ENCODE results near the gene CNBP.
"Not testable (repeated sequence)": the region's sequence is repeated elsewhere in the genome, so short reads cannot be mapped to it uniquely, and the experiment has no call there.

The CNBP gene

DNA sequence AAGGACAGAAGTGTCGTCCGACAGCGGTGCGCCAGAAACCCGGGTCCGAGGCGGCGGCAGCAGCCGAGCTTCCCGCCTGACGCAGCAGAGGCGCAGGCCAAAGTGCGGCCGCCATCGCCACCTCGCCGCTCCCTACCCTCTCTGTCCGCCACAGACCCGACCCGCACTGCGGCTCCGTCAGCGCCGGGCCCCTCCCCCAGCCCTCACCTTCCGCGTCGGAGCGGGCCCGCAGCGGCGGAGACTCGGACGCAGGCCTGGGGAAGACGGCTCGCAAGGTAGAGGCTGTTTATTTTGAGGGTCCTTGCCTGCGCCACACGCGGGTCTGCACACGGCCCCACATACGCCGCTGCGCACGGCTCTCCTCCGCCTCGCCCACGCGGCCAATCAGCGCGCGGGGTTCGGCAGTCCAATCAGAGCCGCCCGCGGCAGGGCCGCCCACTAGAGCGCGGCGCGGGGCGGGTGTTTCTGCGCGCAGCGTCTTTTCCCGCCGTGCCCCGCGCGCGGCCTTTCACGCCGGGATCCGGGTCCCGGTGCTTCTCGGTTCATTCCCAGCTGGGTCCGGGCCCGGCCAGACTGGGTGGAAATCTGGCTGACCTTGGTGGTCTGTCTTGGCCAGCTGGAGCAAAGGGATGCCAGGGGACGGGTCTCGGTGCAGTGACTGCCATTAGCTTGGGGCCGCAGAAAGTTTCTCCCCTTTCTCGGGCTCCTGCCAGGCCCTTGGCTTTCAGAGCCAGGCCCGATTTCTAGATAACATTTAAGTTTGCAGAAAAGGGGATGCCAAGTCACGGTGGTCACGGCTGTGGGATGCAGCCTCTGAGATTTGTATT, at the start of gene CNBP:
Gene CNBP, minus strand, starts transcription at position 328 of the 827 bp plus-strand sequence. CDS start 12,139 bp downstream, outside the sequence.
- peak within 1 kb of the TSS; percentile 96 for H3K4me3 ChIP-seq (ENCODE audit: control insufficient read depth, low read depth, low read length)
- TF ChIP-seq CTCF (conservative IDR thresholded peaks at IDR 0.05; ENCODE audit: control insufficient read depth, insufficient read depth, low read depth, low read length) = no peak
- peak; percentile 89 for DNase-seq (ENCODE audit: low read depth)

GRCh38 chr3:129231331-129232119, 47.8 kb upstream of the CNBP start:
- no peak for TF ChIP-seq CTCF (conservative IDR thresholded peaks at IDR 0.05; ENCODE audit: control insufficient read depth, insufficient read depth, low read depth, low read length)
- H3K4me3 ChIP-seq (ENCODE audit: control insufficient read depth, low read depth, low read length) = no peak overlapping the region
- peak; percentile 68 for DNase-seq (ENCODE audit: low read depth)

- no peak for TF ChIP-seq CTCF (conservative IDR thresholded peaks at IDR 0.05; ENCODE audit: control insufficient read depth, insufficient read depth, low read depth, low read length)
- peak; percentile 96 for DNase-seq (ENCODE audit: low read depth)
- H3K4me3 ChIP-seq (ENCODE audit: control insufficient read depth, low read depth, low read length) = no peak overlapping the region
Measured at GRCh38 chr3:129230311-129231019, 46.8 kb upstream of the CNBP start.

DNA sequence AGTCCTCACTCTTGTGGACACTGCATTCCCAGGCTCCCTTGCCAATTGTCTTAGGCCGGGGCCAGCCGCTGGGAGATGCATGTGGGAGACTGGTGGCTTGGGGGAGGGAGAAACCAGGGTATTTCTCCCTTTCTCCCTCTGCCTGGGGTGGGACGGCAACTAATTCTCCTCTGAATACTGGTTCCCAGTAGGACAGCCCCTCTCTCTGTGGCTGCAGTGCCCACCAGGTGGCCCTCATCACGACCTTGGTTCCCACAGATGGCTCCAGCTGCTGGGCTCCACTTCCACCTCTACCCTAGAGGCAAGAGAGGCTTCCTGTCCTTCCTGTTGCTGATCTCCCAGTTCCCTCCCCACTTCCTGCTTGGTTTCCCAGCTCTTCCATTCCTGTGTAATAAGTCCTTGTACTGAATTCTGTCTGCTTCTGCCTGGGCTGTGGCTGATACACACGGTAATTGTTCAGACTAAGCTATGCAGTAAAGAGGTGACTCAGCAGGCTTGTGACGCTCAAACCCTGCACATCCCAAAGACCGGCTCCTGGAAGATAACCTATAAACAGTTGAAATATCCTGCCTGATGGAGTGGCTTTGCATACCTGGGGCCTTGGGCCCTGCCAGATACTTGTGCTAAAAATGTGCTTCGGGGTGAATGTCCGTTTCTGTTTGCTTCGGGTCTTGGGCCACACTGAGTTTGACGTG, 45.3 kb upstream of the CNBP start:
- TF ChIP-seq CTCF (conservative IDR thresholded peaks at IDR 0.05; ENCODE audit: control insufficient read depth, insufficient read depth, low read depth, low read length) = no peak
- peak; percentile 86 for DNase-seq (ENCODE audit: low read depth)
- no peak overlapping the region for H3K4me3 ChIP-seq (ENCODE audit: control insufficient read depth, low read depth, low read length)

DNA sequence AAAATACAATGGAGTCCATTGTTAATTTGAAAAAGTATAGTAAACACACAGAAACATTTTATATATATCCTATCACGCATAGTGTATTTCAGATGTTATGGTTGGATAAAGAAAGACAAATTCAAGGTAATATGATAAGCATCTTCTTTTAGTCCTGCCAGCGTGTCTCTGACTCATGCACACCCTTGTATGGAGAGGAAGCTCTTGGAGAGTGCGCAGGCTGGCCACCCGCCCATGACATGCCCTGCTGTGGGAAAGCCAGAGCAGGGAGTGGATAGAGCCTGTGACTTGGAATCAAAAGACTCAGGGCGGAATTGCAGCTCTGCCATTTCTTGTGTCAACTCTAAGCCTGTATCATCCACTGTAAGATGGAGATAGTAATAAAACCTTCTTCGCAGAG, 42.7 kb upstream of the CNBP start:
- no peak for TF ChIP-seq CTCF (conservative IDR thresholded peaks at IDR 0.05; ENCODE audit: control insufficient read depth, insufficient read depth, low read depth, low read length)
- H3K4me3 ChIP-seq (ENCODE audit: control insufficient read depth, low read depth, low read length) = no peak overlapping the region
- peak; percentile 95 for DNase-seq (ENCODE audit: low read depth)

- DNase-seq (ENCODE audit: low read depth) = peak; percentile 78
- H3K4me3 ChIP-seq (ENCODE audit: control insufficient read depth, low read depth, low read length) = peak overlapping the region; percentile 23
- no peak for TF ChIP-seq CTCF (conservative IDR thresholded peaks at IDR 0.05; ENCODE audit: control insufficient read depth, insufficient read depth, low read depth, low read length)
Measured at GRCh38 chr3:129224984-129225393, 41.3 kb upstream of the CNBP start.

DNA sequence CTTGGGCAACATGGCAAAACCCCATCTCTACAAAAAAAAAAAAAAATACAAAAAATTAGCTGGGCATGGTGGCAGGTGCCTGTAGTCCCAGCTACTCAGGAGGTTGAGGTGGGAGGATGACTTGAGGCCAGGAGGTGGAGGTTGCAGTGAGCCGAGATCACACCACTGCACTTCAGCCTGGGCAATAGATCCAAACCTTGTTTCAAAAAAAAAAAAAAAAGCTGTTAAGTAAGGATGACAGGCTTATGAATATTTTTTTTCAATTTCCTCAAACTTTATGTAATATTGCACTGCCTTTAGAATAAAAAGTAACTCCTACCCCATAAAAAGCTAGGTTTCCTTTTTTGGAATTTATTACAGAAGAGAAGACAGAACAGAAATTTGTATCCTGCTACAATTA, 40.7 kb upstream of the CNBP start:
- not testable (repeated sequence) for H3K4me3 ChIP-seq (ENCODE audit: control insufficient read depth, low read depth, low read length); DNase-seq (ENCODE audit: low read depth)
